ENCODE results near the gene CAPN8.

The CAPN8 gene

DNA sequence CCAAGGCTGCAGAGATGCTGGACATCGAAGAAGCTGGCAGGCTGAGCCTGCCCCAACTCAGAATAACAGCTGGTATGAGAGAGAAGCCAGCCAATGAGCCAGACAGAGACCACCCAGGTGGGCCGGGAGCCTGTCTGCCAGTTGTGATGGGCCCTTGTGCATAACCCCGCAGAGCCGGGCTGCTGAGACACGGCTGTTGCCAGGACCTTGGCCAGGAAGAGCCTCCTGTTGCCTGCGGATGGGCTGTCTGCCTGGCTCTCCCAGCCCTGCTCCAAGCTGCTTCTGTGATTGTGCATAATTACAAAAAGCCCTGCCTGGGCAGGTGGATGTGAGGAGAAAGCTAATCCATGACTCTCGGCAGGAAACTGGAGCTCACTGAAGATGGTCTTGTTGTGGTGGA lies 126.5 kb downstream of the CAPN8 start:
- no peak for DNase-seq (ENCODE audit: low read depth)
- H3K4me3 ChIP-seq (ENCODE audit: low read depth, low read length) = no peak overlapping the region
- TF ChIP-seq, protein P1, sequence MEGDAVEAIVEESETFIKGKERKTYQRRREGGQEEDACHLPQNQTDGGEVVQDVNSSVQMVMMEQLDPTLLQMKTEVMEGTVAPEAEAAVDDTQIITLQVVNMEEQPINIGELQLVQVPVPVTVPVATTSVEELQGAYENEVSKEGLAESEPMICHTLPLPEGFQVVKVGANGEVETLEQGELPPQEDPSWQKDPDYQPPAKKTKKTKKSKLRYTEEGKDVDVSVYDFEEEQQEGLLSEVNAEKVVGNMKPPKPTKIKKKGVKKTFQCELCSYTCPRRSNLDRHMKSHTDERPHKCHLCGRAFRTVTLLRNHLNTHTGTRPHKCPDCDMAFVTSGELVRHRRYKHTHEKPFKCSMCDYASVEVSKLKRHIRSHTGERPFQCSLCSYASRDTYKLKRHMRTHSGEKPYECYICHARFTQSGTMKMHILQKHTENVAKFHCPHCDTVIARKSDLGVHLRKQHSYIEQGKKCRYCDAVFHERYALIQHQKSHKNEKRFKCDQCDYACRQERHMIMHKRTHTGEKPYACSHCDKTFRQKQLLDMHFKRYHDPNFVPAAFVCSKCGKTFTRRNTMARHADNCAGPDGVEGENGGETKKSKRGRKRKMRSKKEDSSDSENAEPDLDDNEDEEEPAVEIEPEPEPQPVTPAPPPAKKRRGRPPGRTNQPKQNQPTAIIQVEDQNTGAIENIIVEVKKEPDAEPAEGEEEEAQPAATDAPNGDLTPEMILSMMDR (IDR thresholded peaks at IDR 0.05; ENCODE audit: low read depth, low read length, missing control alignments) = no peak

DNA sequence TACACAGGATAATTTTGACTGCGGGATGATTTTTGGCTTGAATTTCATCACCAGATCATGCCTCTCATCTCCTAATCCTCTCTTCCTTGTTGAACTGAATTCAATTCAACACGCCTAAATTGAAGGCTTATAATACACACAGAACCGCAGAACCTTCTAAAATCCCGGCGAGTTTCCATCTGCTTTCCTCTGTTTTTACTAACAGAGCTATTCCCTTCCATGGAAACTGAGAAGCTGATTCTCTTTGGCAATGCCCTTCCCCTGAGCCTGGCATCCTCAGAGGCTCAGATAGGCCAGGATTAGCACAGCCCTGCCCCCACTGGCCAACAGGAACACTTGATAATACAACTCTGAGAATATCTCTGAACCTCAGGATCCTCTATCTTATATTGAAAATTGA lies 130.2 kb downstream of the CAPN8 start:
- DNase-seq (ENCODE audit: low read depth) = no peak
- no peak overlapping the region for H3K4me3 ChIP-seq (ENCODE audit: low read depth, low read length)
- TF ChIP-seq, protein P1 (IDR thresholded peaks at IDR 0.05; ENCODE audit: low read depth, low read length, missing control alignments) = no peak

DNA sequence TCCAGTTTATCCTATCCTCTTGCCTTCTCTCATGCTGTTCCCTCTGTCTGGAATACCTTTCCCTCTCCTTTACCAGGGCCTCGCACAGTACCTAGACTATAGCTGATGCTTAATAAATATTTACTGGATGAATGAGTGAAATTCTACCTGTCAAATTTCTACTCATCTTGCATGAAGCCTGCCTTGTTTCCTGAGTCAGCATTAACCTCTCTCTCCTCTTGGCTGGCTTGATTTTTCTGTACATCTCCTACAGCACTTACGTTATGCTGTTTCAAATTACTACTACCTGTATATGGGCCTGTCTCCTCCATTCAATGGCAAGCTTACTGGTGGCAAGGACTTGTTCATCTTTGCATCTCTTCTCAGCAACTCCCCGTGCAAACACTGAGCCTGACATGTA lies 130.8 kb downstream of the CAPN8 start:
- H3K4me3 ChIP-seq (ENCODE audit: low read depth, low read length) = no peak overlapping the region
- TF ChIP-seq, protein P1 (IDR thresholded peaks at IDR 0.05; ENCODE audit: low read depth, low read length, missing control alignments) = no peak
- no peak for DNase-seq (ENCODE audit: low read depth)

DNA sequence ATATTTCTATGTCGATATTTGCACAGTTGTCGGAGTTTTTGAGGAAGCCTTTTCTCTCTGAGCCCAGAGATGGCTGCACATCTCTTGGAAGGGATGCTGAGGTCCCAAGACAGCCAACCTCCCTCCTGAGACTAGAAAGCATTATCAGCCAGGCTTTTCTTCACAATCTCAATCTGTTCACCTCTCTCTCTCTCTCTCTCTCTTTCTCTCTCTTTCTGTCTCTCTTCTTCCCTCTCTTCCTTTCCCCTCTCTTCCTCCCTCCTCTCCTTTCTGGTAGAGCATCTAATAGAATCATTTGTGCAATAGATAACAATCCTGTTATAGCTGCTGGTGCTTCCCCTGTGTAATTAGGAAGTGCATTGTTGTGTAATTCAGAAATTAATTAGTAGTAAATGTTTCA lies 131.8 kb downstream of the CAPN8 start:
- no peak for DNase-seq (ENCODE audit: low read depth)
- H3K4me3 ChIP-seq (ENCODE audit: low read depth, low read length) = no peak overlapping the region
- TF ChIP-seq, protein P1 (IDR thresholded peaks at IDR 0.05; ENCODE audit: low read depth, low read length, missing control alignments) = no peak

DNA sequence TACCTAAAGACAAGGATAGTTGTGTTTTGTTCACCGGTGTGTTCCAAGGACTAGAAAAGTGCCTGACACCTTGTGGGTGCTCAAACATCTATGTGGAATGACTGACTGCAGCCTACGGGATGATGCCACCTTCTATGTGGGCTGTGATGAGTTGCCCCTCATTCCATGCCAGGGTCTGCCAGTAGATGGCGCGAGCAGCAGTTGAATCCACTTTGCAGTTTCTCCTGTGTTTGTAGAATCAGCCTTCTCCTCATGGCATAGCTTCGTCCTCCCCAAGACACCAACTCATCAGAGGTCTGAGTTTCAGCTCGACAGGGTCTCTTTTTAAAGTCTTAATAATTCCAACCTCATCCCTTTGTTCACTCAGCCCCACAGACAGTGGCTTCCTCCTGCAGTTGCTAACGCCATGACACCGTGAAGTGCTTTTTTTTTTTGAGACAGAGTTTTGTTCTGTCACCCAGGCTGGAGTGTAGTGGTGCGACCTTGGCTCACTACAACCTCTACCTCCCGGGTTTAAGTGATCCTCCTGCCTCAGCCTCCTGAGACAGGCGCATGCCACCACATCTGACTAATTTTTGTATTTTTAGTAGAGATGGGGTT lies 133.7 kb downstream of the CAPN8 start:
- TF ChIP-seq, protein P1 (IDR thresholded peaks at IDR 0.05; ENCODE audit: low read depth, low read length, missing control alignments) = peak; percentile 93
- no peak for DNase-seq (ENCODE audit: low read depth)

DNA sequence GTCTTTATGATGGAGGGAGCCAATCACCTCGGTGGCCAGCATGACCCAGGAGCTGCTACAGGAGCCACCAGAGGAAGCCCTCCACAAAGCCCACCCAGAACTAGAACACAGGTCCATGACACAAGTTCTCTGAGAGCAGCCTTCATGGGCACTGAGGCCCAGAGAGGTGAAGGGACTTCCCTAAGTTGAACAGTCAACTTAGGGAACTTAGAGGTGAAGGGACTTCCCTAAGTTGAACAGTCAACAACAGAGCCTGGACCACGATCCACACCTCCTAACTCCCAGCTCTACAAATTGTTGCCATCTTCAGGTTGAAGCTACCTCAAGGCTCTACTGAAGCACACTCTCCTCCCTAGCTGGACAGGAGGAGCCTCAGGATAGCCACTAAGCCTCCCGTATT lies 139.5 kb downstream of the CAPN8 start:
- TF ChIP-seq, protein P1 (IDR thresholded peaks at IDR 0.05; ENCODE audit: low read depth, low read length, missing control alignments) = no peak

More for the DNA sequence above, 133.7 kb downstream of the CAPN8 start:
- H3K4me3 ChIP-seq (ENCODE audit: low read depth, low read length) = no peak overlapping the region

DNA sequence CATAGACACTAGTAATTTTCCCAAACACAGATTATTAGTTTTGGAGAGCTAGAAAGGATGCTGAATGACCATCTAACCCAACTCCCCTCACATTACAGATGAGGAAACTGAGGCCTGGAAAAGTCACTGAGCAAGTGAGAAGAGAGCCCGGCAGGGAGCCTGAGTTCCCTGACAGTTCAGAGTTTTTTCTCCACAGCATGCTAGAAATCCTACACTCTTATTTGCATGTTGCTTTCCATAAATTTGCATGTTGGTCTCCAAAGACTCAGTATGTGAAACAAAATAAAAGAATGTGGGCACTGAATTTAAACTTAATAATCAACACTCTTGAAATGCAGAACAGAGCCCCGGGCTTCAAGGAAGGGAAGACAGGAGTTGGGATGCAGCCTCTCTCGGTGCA lies 140.0 kb downstream of the CAPN8 start:
- no peak for DNase-seq (ENCODE audit: low read depth)
- no peak overlapping the region for H3K4me3 ChIP-seq (ENCODE audit: low read depth, low read length)
- TF ChIP-seq, protein P1 (IDR thresholded peaks at IDR 0.05; ENCODE audit: low read depth, low read length, missing control alignments) = no peak

More for the DNA sequence above, 139.5 kb downstream of the CAPN8 start:
- DNase-seq (ENCODE audit: low read depth) = no peak
- H3K4me3 ChIP-seq (ENCODE audit: low read depth, low read length) = no peak overlapping the region
